H1 (cell line): Measurements from ENCODE around the gene RNF126. TPM values are rescaled to one million over a fixed set of nuclear protein-coding genes. Genes with fewer than 3 reads are reported as not detected.

Experiments used
- CTCF ChIA-PET: fragments of 300-600 bp; sonication (Branson Sonifier 250); formaldehyde crosslinking; loops from one replicate; lab custom pipeline; 2021; ENCODE audit not compliant: partially characterized antibody; lab: Charles Lee
- POLR2A ChIA-PET: fragments of 300-600 bp; sonication (Branson Sonifier 250); formaldehyde crosslinking; loops from one replicate; lab custom pipeline; 2021; ENCODE audit warnings: inconsistent platforms; ENCODE audit not compliant: partially characterized antibody; lab: Charles Lee
- DNase-seq, 2 experiments: peaks; one replicate each; pipeline versions ENCODE4 v3.0.0 to v3.0.0-alpha.2; 2010 to 2022; ENCODE audit warnings: low spot score in 2 of 2, low read depth in 1 of 2, mixed read lengths in 1 of 2
- FAIRE-seq: peaks from 2 replicates; lab custom pipeline; 2011; peaks lifted over from hg19 to GRCh38; lab: Jason Lieb, UNC
- H2AFZ ChIP-seq: 2 replicates; pipeline ENCODE4 v1.8.1; 2012; ENCODE audit warnings: low read length, inconsistent platforms
- H2AK5ac ChIP-seq: 2 replicates; pipeline ENCODE4 v1.6.1; 2013; ENCODE audit warnings: low read depth, low read length
- H2BK120ac ChIP-seq: replicated peaks from 2 replicates; pipeline ENCODE3; 2013; ENCODE audit warnings: low read depth, low read length, inconsistent platforms
- H2BK12ac ChIP-seq: 2 replicates; pipeline ENCODE4 v1.6.1; 2013; ENCODE audit warnings: low read depth, low read length
- H2BK15ac ChIP-seq: 2 replicates; pipeline ENCODE4 v1.6.1; 2013; ENCODE audit warnings: low read length
- H2BK20ac ChIP-seq: 2 replicates; pipeline ENCODE4 v1.6.1; 2013; ENCODE audit warnings: low read length
- H2BK5ac ChIP-seq: 2 replicates; pipeline ENCODE4 v1.6.1; 2013; ENCODE audit warnings: low read depth, low read length
- H3K14ac ChIP-seq: 2 replicates; pipeline ENCODE4 v1.6.1; 2013; ENCODE audit warnings: inconsistent platforms; ENCODE audit not compliant: insufficient read length
- H3K18ac ChIP-seq: 2 replicates; pipeline ENCODE4 v1.6.1; 2013; ENCODE audit warnings: low read length; ENCODE audit errors: extremely low read depth
- H3K23ac ChIP-seq: 2 replicates; pipeline ENCODE4 v1.6.1; 2013; ENCODE audit warnings: inconsistent platforms; ENCODE audit not compliant: insufficient read length
- H3K23me2 ChIP-seq: 2 replicates; pipeline ENCODE4 v1.6.1; 2013; ENCODE audit warnings: low read depth, low read length
- H3K27ac ChIP-seq: 2 replicates; pipeline ENCODE4 v1.6.1; 2011; ENCODE audit warnings: low read depth, low read length, inconsistent platforms
- H3K27me3 ChIP-seq, 4 experiments: replicated peaks in 1 of 4; 1 replicate in 1 of 4; 2 replicates in 3 of 4; pipeline versions ENCODE4 v1.6.1 to v1.8.1; 2011 to 2013; ENCODE audit warnings: low read length in 3 of 4, mild to moderate bottlenecking in 3 of 4, inconsistent platforms in 2 of 4, mixed read lengths in 2 of 4, moderate library complexity in 1 of 4; ENCODE audit not compliant: control insufficient read depth in 3 of 4, insufficient read depth in 3 of 4; ENCODE audit errors: extremely low read depth in 1 of 4
- H3K36me3 ChIP-seq, 4 experiments: 2 replicates each; pipeline versions ENCODE4 v1.6.1 to v1.8.1; 2011 to 2013; ENCODE audit warnings: mild to moderate bottlenecking in 4 of 4, low read length in 3 of 4, moderate library complexity in 2 of 4, control low read depth in 1 of 4, inconsistent platforms in 1 of 4; ENCODE audit not compliant: insufficient read depth in 4 of 4, control insufficient read depth in 2 of 4
- H3K4ac ChIP-seq: replicated peaks from 2 replicates; pipeline ENCODE3; 2013; ENCODE audit warnings: low read length, low read depth, mixed read lengths, inconsistent platforms; ENCODE audit not compliant: insufficient read length
- H3K4me1 ChIP-seq, 4 experiments: replicated peaks in 1 of 4; 1 replicate in 1 of 4; 2 replicates in 3 of 4; pipeline versions ENCODE4 v1.6.1 to v1.8.1; 2011 to 2013; ENCODE audit warnings: low read length in 3 of 4, inconsistent platforms in 2 of 4, mixed read lengths in 1 of 4; ENCODE audit not compliant: insufficient read depth in 4 of 4, control insufficient read depth in 3 of 4
- H3K4me2 ChIP-seq, 2 experiments: 2 replicates each; pipeline versions ENCODE4 v1.6.1 to v1.8.1; 2011 to 2013; ENCODE audit warnings: low read depth in 2 of 2, low read length in 2 of 2, control low read depth in 1 of 2, inconsistent platforms in 1 of 2, mild to moderate bottlenecking in 1 of 2; ENCODE audit not compliant: insufficient read depth in 1 of 2
- H3K4me3 ChIP-seq, 4 experiments: fragments of 200-600, 300-600 bp in 1 of 4; sonication (generic), shearing (Covaris generic), sonication (Bioruptor Twin) in 1 of 4; 2 replicates each; pipeline versions ENCODE4 v1.5.1 to v1.8.1; 2011 to 2016; ENCODE audit warnings: low read length in 4 of 4, low read depth in 3 of 4, control low read depth in 2 of 4, inconsistent platforms in 2 of 4, mild to moderate bottlenecking in 2 of 4, mixed read lengths in 1 of 4, moderate library complexity in 1 of 4; ENCODE audit not compliant: insufficient read depth in 2 of 4; ENCODE audit errors: extremely low read depth in 1 of 4
- H3K56ac ChIP-seq: replicated peaks from 2 replicates; pipeline ENCODE3; 2013; ENCODE audit warnings: low read depth, mild to moderate bottlenecking, mixed read lengths, low read length, inconsistent platforms; ENCODE audit not compliant: insufficient read length
- H3K79me1 ChIP-seq: 2 replicates; pipeline ENCODE4 v1.6.1; 2013; ENCODE audit warnings: low read depth, low read length, control low read depth
- H3K79me2 ChIP-seq, 2 experiments: 2 replicates each; pipeline versions ENCODE4 v1.6.1 to v1.8.1; 2012 to 2013; ENCODE audit warnings: low read length in 2 of 2, mild to moderate bottlenecking in 2 of 2, inconsistent platforms in 1 of 2; ENCODE audit not compliant: insufficient read depth in 2 of 2, control insufficient read depth in 1 of 2
- H3K9ac ChIP-seq, 4 experiments: replicated peaks in 1 of 4; 1 replicate in 1 of 4; 2 replicates in 3 of 4; pipeline versions ENCODE4 v1.6.1 to v1.8.1; 2011 to 2013; ENCODE audit warnings: low read depth in 3 of 4, low read length in 3 of 4, control low read depth in 2 of 4, mild to moderate bottlenecking in 2 of 4, moderate library complexity in 2 of 4, inconsistent platforms in 1 of 4; ENCODE audit errors: extremely low read depth in 1 of 4
- H3K9me3 ChIP-seq, 2 experiments: 2 replicates each; pipeline versions ENCODE4 v1.6.1 to v1.8.1; 2012 to 2013; ENCODE audit warnings: mild to moderate bottlenecking in 2 of 2, moderate library complexity in 2 of 2, control low read depth in 1 of 2, inconsistent platforms in 1 of 2, low read depth in 1 of 2, low read length in 1 of 2, mixed read lengths in 1 of 2; ENCODE audit not compliant: insufficient read depth in 2 of 2
- H4K20me1 ChIP-seq, 2 experiments: replicated peaks in 1 of 2; 2 replicates each; pipeline versions ENCODE3 to v1.8.1; 2011 to 2013; ENCODE audit warnings: inconsistent platforms in 2 of 2, low read length in 2 of 2, mild to moderate bottlenecking in 1 of 2; ENCODE audit not compliant: insufficient read depth in 2 of 2, control insufficient read depth in 1 of 2
- H4K5ac ChIP-seq: 2 replicates; pipeline ENCODE4 v1.6.1; 2013; ENCODE audit warnings: low read length, low read depth, mixed read lengths, inconsistent platforms; ENCODE audit not compliant: insufficient read length
- H4K8ac ChIP-seq: 2 replicates; pipeline ENCODE4 v1.8.0; 2013; ENCODE audit warnings: mild to moderate bottlenecking, moderate library complexity, low read length, inconsistent platforms; ENCODE audit not compliant: insufficient read depth; ENCODE audit errors: extremely low read depth
- H4K91ac ChIP-seq: replicated peaks from 2 replicates; pipeline ENCODE3; 2013; ENCODE audit warnings: low read length, mixed read lengths, inconsistent platforms; ENCODE audit not compliant: insufficient read length
- CHD2 ChIP-seq: IDR thresholded peaks from 2 replicates; pipeline ENCODE4 v1.6.1; 2012; ENCODE audit warnings: low read length, improper control_type of control experiment
- JUN ChIP-seq: IDR thresholded peaks from 2 replicates; pipeline ENCODE4 v1.6.1; 2011; ENCODE audit warnings: low read depth, mild to moderate bottlenecking, improper control_type of control experiment, low read length
- SAP30 ChIP-seq: fragments of 300-600 bp; sonication (generic); IDR thresholded peaks from 2 replicates; pipeline ENCODE4 v1.7.1; 2012; ENCODE audit warnings: low read length, moderate library complexity, mild to moderate bottlenecking, inconsistent platforms; ENCODE audit not compliant: insufficient read depth, insufficient replicate concordance
- YY1 ChIP-seq: IDR thresholded peaks from 2 replicates; pipeline ENCODE4 v1.6.1; 2011; ENCODE audit warnings: low read depth, mild to moderate bottlenecking, low read length
- ZNF274 ChIP-seq: IDR thresholded peaks from 2 replicates; pipeline ENCODE4 v1.7.0; 2012; ENCODE audit warnings: low read length, borderline replicate concordance; ENCODE audit errors: extremely low read depth
- WGBS, 2 experiments: shearing (Covaris generic) in 1 of 2; methylation state at CpG; one replicate each; pipeline versions ENCODE4 v1.1.6 to v1.1.7; 2013 to 2015; ENCODE audit warnings: low lambda C conversion rate in 2 of 2, mixed read lengths in 2 of 2, inconsistent platforms in 1 of 2, low coverage in 1 of 2, missing lambda C conversion rate in 1 of 2; ENCODE audit not compliant: insufficient replicate concordance in 2 of 2, insufficient coverage in 1 of 2, insufficient read length in 1 of 2; ENCODE audit errors: extremely low coverage in 1 of 2, missing lambda C conversion rate in 1 of 2; 5-methylcytosine and 5-hydroxymethylcytosine counted together
- polyA plus RNA-seq, 7 experiments: library from polyadenylated mRNA; depleted of rRNA in 3 of 7; stranded (reverse) in 5 of 7; unstranded in 2 of 7; fragments of >200 nt in 5 of 7; fragments of 200-250 nt in 2 of 7; gene quantifications; 1 replicate in 5 of 7; 2 replicates in 1 of 7; 4 replicates in 1 of 7; pipeline versions ENCODE4 v1.2.1 to v1.2.3, GENCODE V29; 2011 to 2013; ENCODE audit warnings: missing spikeins in 2 of 7, mixed read lengths in 2 of 7
- total RNA-seq: library from RNA; stranded (reverse); fragmentation: NEBNext Ultra II Directional; extraction: Animal tissue kit (Norgen Biotek cat#: 25700); gene quantifications from 2 replicates; pipeline ENCODE4 v1.2.1, GENCODE V29; 2021

Gene RNF126
- total and polyA plus RNA-seq, 2 of the 8 experiments (the other 6 are each of a cell fraction or from before 2014, with no cell fraction given): 21.8 to 68.0 TPM

- Histone ChIP-seq H2BK15ac (no peak overlapping the region), H3K14ac (no peak overlapping the region), H3K18ac (no peak overlapping the region), H2BK120ac (no peak overlapping the region), H3K23me2 (no peaks in the 10 kb centered on the region), H3K79me2 (no peaks in the 10 kb centered on the region; a peak in 1 of 4 replicates), H4K8ac (no peak overlapping the region), H2BK20ac (no peak overlapping the region), H4K91ac (no peak overlapping the region), H3K79me1 (no peaks in the 10 kb centered on the region), H2AFZ (no peak overlapping the region), H3K4me3 (no peak overlapping the region), H3K36me3 (peaks cover 2 to 55% (median 31%) of the 10 kb centered on the region in 4 experiments; a peak in 7 of 8 replicates), H3K4me2 (no peak overlapping the region), H2AK5ac (no peak overlapping the region), H2BK5ac (peak overlapping the region; percentile 60; the same call in 1 of the 2 replicates), H3K9ac (no peak overlapping the region), H3K4ac (no peak overlapping the region), H3K27me3 (no peaks in the 10 kb centered on the region), H4K5ac (no peak overlapping the region), H4K20me1 (peaks cover 3 to 13% of the 10 kb centered on the region in 2 experiments), H3K9me3 (no peaks in the 10 kb centered on the region), H3K27ac (no peak overlapping the region; the same call in 1 of the 2 replicates), H2BK12ac (no peak overlapping the region), H3K56ac (no peak overlapping the region), H3K23ac (no peak overlapping the region), H3K4me1 (no peaks in the 10 kb centered on the region)
- 94% methylated on average over 41 of the region's 44 CpGs; no CpG with 5 or more reads in 1 of the 2 experiments for WGBS, 2 experiments
- TF ChIP-seq ZNF274 (no peak), JUN (no peak), YY1 (no peak), CHD2 (no peak), SAP30 (no peak)
- CTCF ChIA-PET: interaction anchor here (0.9 to 2.0 kb wide), 5 partner anchors 8 to 114 kb away, joined by 4 to 6 read pairs (median 4); no protein-coding TSS in a partner anchor
- DNase-seq (no peak), FAIRE-seq (no peak)
- POLR2A ChIA-PET: interaction anchor here (0.7 to 2.0 kb wide), 6 partner anchors 9 to 190 kb away, joined by 3 to 4 read pairs (median 3); no protein-coding TSS in a partner anchor
These were observed 39.7 kb downstream of the RNF126 start for GRCh38 chr19:623175-623916.
